Spleen (tissue), 7 donors: Measurements from ENCODE around the gene METTL13.

Experiments
- POLR2A ChIP-seq, 3 donors: fragments of 450-650 bp; IDR thresholded peaks; one replicate each; pipeline ENCODE4 v1.5.1; 2017; ENCODE audit warnings: antibody characterized with exemption in 3 of 3, mild to moderate bottlenecking in 1 of 3
- POLR2AphosphoS5 ChIP-seq, 3 donors: sonication (generic); formaldehyde crosslinking; IDR thresholded peaks; one replicate each; pipeline ENCODE4 v1.5.1; 2017; ENCODE audit warnings: antibody characterized with exemption in 3 of 3
- TF ChIP-seq, protein P1 (sequence below), 11 experiments: fragments of 200-600 bp in 7 of 11; fragments of 450-650 bp in 4 of 11; sonication (generic) in 4 of 11; IDR thresholded peaks in 8 of 11; conservative IDR thresholded peaks in 3 of 11; 1 replicate in 7 of 11; 2 replicates in 4 of 11; pipeline versions ENCODE4 v1.4.0 to v1.8.0; 2016 to 2021; ENCODE audit warnings: antibody characterized with exemption in 11 of 11, inconsistent platforms in 4 of 11, mild to moderate bottlenecking in 1 of 11
- donor health status: DM: no; HTN: no; CAD: no; lungs with moderate emphysema.
- donor health status: DM: no; HTN: no; CAD: no.
- donor health status: DM: no; HTN: no; CAD: no.

DNA sequence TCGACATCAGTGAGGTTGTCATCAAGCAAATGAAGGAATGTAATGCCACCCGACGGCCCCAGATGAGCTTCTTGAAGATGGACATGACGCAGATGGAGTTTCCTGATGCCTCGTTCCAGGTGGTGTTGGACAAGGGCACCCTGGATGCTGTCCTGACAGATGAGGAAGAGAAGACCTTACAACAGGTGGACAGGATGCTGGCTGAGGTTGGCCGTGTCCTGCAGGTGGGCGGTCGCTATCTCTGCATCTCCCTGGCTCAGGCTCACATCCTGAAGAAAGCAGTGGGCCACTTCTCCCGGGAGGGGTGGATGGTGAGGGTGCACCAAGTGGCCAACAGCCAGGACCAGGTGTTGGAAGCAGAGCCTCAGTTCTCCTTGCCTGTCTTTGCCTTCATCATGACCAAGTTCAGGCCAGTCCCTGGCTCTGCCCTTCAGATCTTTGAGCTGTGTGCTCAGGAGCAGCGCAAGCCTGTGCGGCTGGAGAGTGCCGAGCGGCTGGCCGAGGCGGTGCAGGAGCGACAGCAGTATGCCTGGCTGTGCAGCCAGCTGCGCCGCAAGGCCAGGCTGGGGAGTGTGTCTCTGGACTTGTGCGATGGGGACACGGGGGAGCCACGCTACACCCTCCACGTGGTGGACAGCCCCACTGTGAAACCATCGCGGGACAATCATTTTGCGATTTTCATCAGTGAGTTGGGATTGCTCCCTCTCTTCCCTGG is 2.5 kb downstream of the METTL13 start:
- TF ChIP-seq POLR2A (IDR thresholded peaks at IDR 0.05) (no peak), POLR2AphosphoS5 (IDR thresholded peaks at IDR 0.05) (no peak)
- TF ChIP-seq, protein P1, sequence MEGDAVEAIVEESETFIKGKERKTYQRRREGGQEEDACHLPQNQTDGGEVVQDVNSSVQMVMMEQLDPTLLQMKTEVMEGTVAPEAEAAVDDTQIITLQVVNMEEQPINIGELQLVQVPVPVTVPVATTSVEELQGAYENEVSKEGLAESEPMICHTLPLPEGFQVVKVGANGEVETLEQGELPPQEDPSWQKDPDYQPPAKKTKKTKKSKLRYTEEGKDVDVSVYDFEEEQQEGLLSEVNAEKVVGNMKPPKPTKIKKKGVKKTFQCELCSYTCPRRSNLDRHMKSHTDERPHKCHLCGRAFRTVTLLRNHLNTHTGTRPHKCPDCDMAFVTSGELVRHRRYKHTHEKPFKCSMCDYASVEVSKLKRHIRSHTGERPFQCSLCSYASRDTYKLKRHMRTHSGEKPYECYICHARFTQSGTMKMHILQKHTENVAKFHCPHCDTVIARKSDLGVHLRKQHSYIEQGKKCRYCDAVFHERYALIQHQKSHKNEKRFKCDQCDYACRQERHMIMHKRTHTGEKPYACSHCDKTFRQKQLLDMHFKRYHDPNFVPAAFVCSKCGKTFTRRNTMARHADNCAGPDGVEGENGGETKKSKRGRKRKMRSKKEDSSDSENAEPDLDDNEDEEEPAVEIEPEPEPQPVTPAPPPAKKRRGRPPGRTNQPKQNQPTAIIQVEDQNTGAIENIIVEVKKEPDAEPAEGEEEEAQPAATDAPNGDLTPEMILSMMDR (IDR thresholded peaks at IDR 0.05 in 8 of 11, conservative IDR thresholded peaks at IDR 0.05 in 3 of 11) = no peak
